Nephron (organoid): Measurements from ENCODE around the gene TMEM72.

Experiments used
- H3K27ac Mint-ChIP-seq, 3 experiments: 2 replicates each; pipeline ENCODE4 v1.8.0; 2020; ENCODE audit warnings: mixed read lengths in 3 of 3, mild to moderate bottlenecking in 2 of 3, moderate library complexity in 1 of 3
- H3K27me3 Mint-ChIP-seq: 2 replicates; pipeline ENCODE4 v1.8.0; 2021; ENCODE audit warnings: low read depth, mild to moderate bottlenecking, moderate library complexity, mixed read lengths
- H3K36me3 Mint-ChIP-seq: 2 replicates; pipeline ENCODE4 v1.8.0; 2020; ENCODE audit warnings: low read depth, mixed read lengths
- H3K4me1 Mint-ChIP-seq: 2 replicates; pipeline ENCODE4 v1.8.0; 2020; ENCODE audit warnings: mixed read lengths
- H3K4me3 Mint-ChIP-seq, 3 experiments: 2 replicates each; pipeline ENCODE4 v1.8.0; 2020; ENCODE audit warnings: mild to moderate bottlenecking in 3 of 3, mixed read lengths in 3 of 3, moderate library complexity in 2 of 3
- H3K9me3 Mint-ChIP-seq: 2 replicates; pipeline ENCODE4 v1.8.0; 2020; ENCODE audit warnings: mixed read lengths
- CTCF ChIP-seq, 3 experiments: fragments of 200-600 bp; sonication (generic); IDR thresholded peaks; one replicate each; pipeline ENCODE4 v1.5.0; 2021; ENCODE audit warnings: antibody characterized with exemption in 3 of 3; ENCODE audit not compliant: unreplicated experiment in 3 of 3

Gene TMEM72

GRCh38 chr10:44908066-44908749 lies 2.9 kb upstream of the TMEM72 start:
- peaks cover 58% of the 10 kb centered on the region for H3K4me1 Mint-ChIP-seq
- TF ChIP-seq CTCF (IDR thresholded peaks at IDR 0.05; ENCODE audit: unreplicated experiment in 3 of 3): no peak
- peak overlapping the region in 1 of 3 experiments; percentile 95 for H3K27ac Mint-ChIP-seq
- peaks cover 2% of the 10 kb centered on the region for H3K36me3 Mint-ChIP-seq
- peaks cover 2% of the 10 kb centered on the region for H3K27me3 Mint-ChIP-seq
- no peaks in the 10 kb centered on the region for H3K9me3 Mint-ChIP-seq
- H3K4me3 Mint-ChIP-seq: peak overlapping the region; percentile 46 to 60 (median 58)

- peaks cover 59% of the 10 kb centered on the region for H3K4me1 Mint-ChIP-seq
- peaks cover 4% of the 10 kb centered on the region for H3K27me3 Mint-ChIP-seq
- peak overlapping the region in 1 of 3 experiments; percentile 95 for H3K27ac Mint-ChIP-seq
- H3K9me3 Mint-ChIP-seq: no peaks in the 10 kb centered on the region
- peaks cover 6% of the 10 kb centered on the region for H3K36me3 Mint-ChIP-seq
- peak overlapping the region in 2 of 3 experiments; percentile 53 to 58 for H3K4me3 Mint-ChIP-seq
- TF ChIP-seq CTCF (IDR thresholded peaks at IDR 0.05; ENCODE audit: unreplicated experiment in 3 of 3): no peak
Observed at GRCh38 chr10:44908936-44909630, 2.1 kb upstream of the TMEM72 start.

- peaks cover 4% of the 10 kb centered on the region for H3K27me3 Mint-ChIP-seq
- no peak overlapping the region for H3K4me3 Mint-ChIP-seq
- H3K9me3 Mint-ChIP-seq: no peaks in the 10 kb centered on the region
- TF ChIP-seq CTCF (IDR thresholded peaks at IDR 0.05; ENCODE audit: unreplicated experiment in 3 of 3): no peak
- H3K27ac Mint-ChIP-seq: peak overlapping the region in 2 of 3 experiments; percentile 90 to 94
- peaks cover 6% of the 10 kb centered on the region for H3K36me3 Mint-ChIP-seq
- peaks cover 61% of the 10 kb centered on the region for H3K4me1 Mint-ChIP-seq
Observed at GRCh38 chr10:44909910-44910309, 1.2 kb upstream of the TMEM72 start.

GRCh38 chr10:44910602-44911001 lies 535 bp upstream of the TMEM72 start:
- no peak for TF ChIP-seq CTCF (IDR thresholded peaks at IDR 0.05; ENCODE audit: unreplicated experiment in 3 of 3)
- peaks cover 9% of the 10 kb centered on the region for H3K36me3 Mint-ChIP-seq
- H3K4me1 Mint-ChIP-seq: peaks cover 67% of the 10 kb centered on the region
- no peaks in the 10 kb centered on the region for H3K9me3 Mint-ChIP-seq
- peak overlapping the region; percentile 1 to 52 (median 28) for H3K4me3 Mint-ChIP-seq
- peak overlapping the region in 2 of 3 experiments; percentile 90 to 94 for H3K27ac Mint-ChIP-seq
- H3K27me3 Mint-ChIP-seq: peaks cover 4% of the 10 kb centered on the region

GRCh38 chr10:44911951-44912350 lies 814 bp downstream of the TMEM72 start:
- peaks cover 81% of the 10 kb centered on the region for H3K4me1 Mint-ChIP-seq
- H3K4me3 Mint-ChIP-seq: peak overlapping the region in 1 of 3 experiments; percentile 52
- no peaks in the 10 kb centered on the region for H3K9me3 Mint-ChIP-seq

More at GRCh38 chr10:44911951-44912350, 814 bp downstream of the TMEM72 start:
- TF ChIP-seq CTCF (IDR thresholded peaks at IDR 0.05; ENCODE audit: unreplicated experiment in 3 of 3): no peak
- Mint-ChIP-seq H3K27ac (peak overlapping the region in 2 of 3 experiments; percentile 90 to 94), H3K27me3 (peaks cover 4% of the 10 kb centered on the region), H3K36me3 (peaks cover 22% of the 10 kb centered on the region)
